OCI-LY7 (cell line): ENCODE data around the gene TGFB1.

Experiments
- CTCF ChIP-seq: fragments of 200-600 bp; sonication (generic); conservative IDR thresholded peaks from 2 replicates; pipeline ENCODE4 v1.5.1; 2014; ENCODE audit warnings: mild to moderate bottlenecking, antibody characterized with exemption, low read length, moderate library complexity, mixed read lengths
- EZH2phosphoT487 ChIP-seq: fragments of 200-600 bp; sonication (generic); IDR thresholded peaks from 2 replicates; pipeline ENCODE4 v1.6.1; 2018; ENCODE audit warnings: low read depth, borderline replicate concordance, mild to moderate bottlenecking, mixed run types, antibody characterized with exemption, low read length, moderate library complexity, mixed read lengths

GRCh38 chr19:41335467-41335866 lies 18.3 kb downstream of the TGFB1 start:
- TF ChIP-seq CTCF (no peak), EZH2phosphoT487 (no peak)
